ENCODE data around the gene KIRREL2. TPM values are rescaled to one million over a fixed set of nuclear protein-coding genes. Genes with fewer than 3 reads are reported as not detected.
"Not testable (repeated sequence)": the region's sequence is repeated elsewhere in the genome, so short reads cannot be mapped to it uniquely, and the experiment has no call there.

Gene KIRREL2
- total RNA-seq: not detected
- long read RNA-seq: 0 reads

- DNase-seq (no peak), ATAC-seq (ENCODE audit: poor library complexity) (no peak)
- intact Hi-C loops (cut with DNase I): no loop called here
Measured at GRCh38 chr19:35856546-35857149, at the start of gene KIRREL2. Gene KIRREL2, plus strand, starts transcription at chr19:35856911. Its CDS starts 209 bp downstream, at chr19:35857120.

GRCh38 chr19:35807633-35808032 lies 49.1 kb upstream of the KIRREL2 start:
- intact Hi-C loops (cut with DNase I): no loop called here
- ATAC-seq (ENCODE audit: poor library complexity) (no peak), DNase-seq (no peak)

GRCh38 chr19:35811317-35812219 lies 45.1 kb upstream of the KIRREL2 start:
- DNase-seq (no peak), ATAC-seq (ENCODE audit: poor library complexity) (no peak)
- intact Hi-C loops (cut with DNase I): no loop called here

GRCh38 chr19:35812220-35813042 lies 44.3 kb upstream of the KIRREL2 start, which contains the start of gene PRODH2:
Gene PRODH2, minus strand, starts transcription at chr19:35812845. Its CDS starts 40 bp downstream, at chr19:35812805.
- DNase-seq (no peak), ATAC-seq (ENCODE audit: poor library complexity) (no peak)
- intact Hi-C loops (cut with DNase I): no loop called here

GRCh38 chr19:35813043-35813890 lies 43.4 kb upstream of the KIRREL2 start:
- ATAC-seq (ENCODE audit: poor library complexity): no peak
- intact Hi-C loops (cut with DNase I): no loop called here
- DNase-seq: no peak

- DNase-seq (no peak), ATAC-seq (ENCODE audit: poor library complexity) (no peak)
- intact Hi-C loops (cut with DNase I): no loop called here
Measured at GRCh38 chr19:35816262-35816661, 40.4 kb upstream of the KIRREL2 start.

GRCh38 chr19:35816846-35817245 lies 39.9 kb upstream of the KIRREL2 start:
- ATAC-seq (ENCODE audit: poor library complexity) (no peak), DNase-seq (no peak)
- intact Hi-C loops (cut with DNase I): no loop called here

GRCh38 chr19:35818445-35818844 lies 38.3 kb upstream of the KIRREL2 start:
- ATAC-seq (ENCODE audit: poor library complexity) (no peak), DNase-seq (no peak)
- intact Hi-C loops (cut with DNase I): no loop called here

- ATAC-seq (ENCODE audit: poor library complexity) (no peak), DNase-seq (no peak)
- intact Hi-C loops (cut with DNase I): no loop called here
Measured at GRCh38 chr19:35822579-35822978, 34.1 kb upstream of the KIRREL2 start.

GRCh38 chr19:35824150-35824549 lies 32.6 kb upstream of the KIRREL2 start:
- ATAC-seq (ENCODE audit: poor library complexity) (no peak), DNase-seq (no peak)
- intact Hi-C loops (cut with DNase I): no loop called here

- intact Hi-C loops (cut with DNase I): no loop called here
- peak; percentile 66 for DNase-seq
Measured at GRCh38 chr19:35828692-35829301, 27.9 kb upstream of the KIRREL2 start.

GRCh38 chr19:35830986-35831385 lies 25.7 kb upstream of the KIRREL2 start:
- ATAC-seq (ENCODE audit: poor library complexity) (no peak), DNase-seq (no peak)
- intact Hi-C loops (cut with DNase I): no loop called here

More at GRCh38 chr19:35828692-35829301, 27.9 kb upstream of the KIRREL2 start:
- ATAC-seq (ENCODE audit: poor library complexity): peak; percentile 51

- intact Hi-C loops (cut with DNase I): no loop called here
- ATAC-seq (ENCODE audit: poor library complexity): no peak
- no peak for DNase-seq
Measured at GRCh38 chr19:35832054-35832453, 24.7 kb upstream of the KIRREL2 start.

- ATAC-seq (ENCODE audit: poor library complexity): no peak
- intact Hi-C loops (cut with DNase I): no loop called here
- DNase-seq: no peak
Measured at GRCh38 chr19:35833972-35834371, 22.7 kb upstream of the KIRREL2 start.

GRCh38 chr19:35836096-35836495 lies 20.6 kb upstream of the KIRREL2 start:
- DNase-seq; ATAC-seq (ENCODE audit: poor library complexity); intact Hi-C loops (cut with DNase I): not testable (repeated sequence)

GRCh38 chr19:35841961-35842595 lies 14.6 kb upstream of the KIRREL2 start:
- intact Hi-C loops (cut with DNase I): no loop called here
- no peak for ATAC-seq (ENCODE audit: poor library complexity)
- no peak for DNase-seq

- intact Hi-C loops (cut with DNase I): no loop called here
- DNase-seq (no peak), ATAC-seq (ENCODE audit: poor library complexity) (no peak)
Measured at GRCh38 chr19:35842666-35843272, 13.9 kb upstream of the KIRREL2 start.

All from Right ventricle myocardium superior (tissue), 1 donor.